HG03064 (cell line): ENCODE data around the gene ALKBH2.

Experiments used
- ATAC-seq: cut with Tn5 transposase; IDR thresholded peaks from one replicate; pipeline ENCODE4 v1.9.1; 2021; ENCODE audit warnings: low read depth; ENCODE audit not compliant: unreplicated experiment

Gene ALKBH2

GRCh38 chr12:109115404-109115757, 22.1 kb upstream of the ALKBH2 start:
- ATAC-seq = no peak

GRCh38 chr12:109114644-109115043, 21.4 kb upstream of the ALKBH2 start:
- no peak for ATAC-seq

- ATAC-seq = no peak
Measured at GRCh38 chr12:109113661-109114321, 20.5 kb upstream of the ALKBH2 start.

GRCh38 chr12:109112720-109113465, 19.6 kb upstream of the ALKBH2 start:
- no peak for ATAC-seq

- no peak for ATAC-seq
Measured at GRCh38 chr12:109110988-109111495, 17.8 kb upstream of the ALKBH2 start.

GRCh38 chr12:109109746-109110350, 16.6 kb upstream of the ALKBH2 start:
- ATAC-seq = no peak

- no peak for ATAC-seq
Measured at GRCh38 chr12:109105176-109105575, 11.9 kb upstream of the ALKBH2 start.

- no peak for ATAC-seq
Measured at GRCh38 chr12:109102491-109102890, 9.2 kb upstream of the ALKBH2 start.

- no peak for ATAC-seq
Measured at GRCh38 chr12:109100741-109101140, 7.5 kb upstream of the ALKBH2 start.

- ATAC-seq = no peak
Measured at GRCh38 chr12:109099431-109100020, 6.3 kb upstream of the ALKBH2 start.

GRCh38 chr12:109098651-109099050, 5.4 kb upstream of the ALKBH2 start:
- no peak for ATAC-seq

GRCh38 chr12:109098183-109098604, 4.9 kb upstream of the ALKBH2 start:
- ATAC-seq = peak; percentile 36

GRCh38 chr12:109097435-109098182, 4.3 kb upstream of the ALKBH2 start, which contains the start of gene UNG:
TSS of gene UNG (plus strand) at chr12:109097597. CDS start at chr12:109097680, 83 bp downstream.
- ATAC-seq = peak; percentile 82

GRCh38 chr12:109097140-109097434, 3.8 kb upstream of the ALKBH2 start:
- no peak for ATAC-seq

- ATAC-seq = no peak
Measured at GRCh38 chr12:109092497-109093021, 713 bp downstream of the ALKBH2 start.

GRCh38 chr12:109089683-109090082, 3.6 kb downstream of the ALKBH2 start:
- ATAC-seq = no peak

GRCh38 chr12:109088818-109089217, 4.5 kb downstream of the ALKBH2 start:
- ATAC-seq = no peak

- no peak for ATAC-seq
Measured at GRCh38 chr12:109087250-109087649, 6.0 kb downstream of the ALKBH2 start.

- no peak for ATAC-seq
Measured at GRCh38 chr12:109085590-109085989, 7.7 kb downstream of the ALKBH2 start.

GRCh38 chr12:109084425-109084824, 8.8 kb downstream of the ALKBH2 start:
- ATAC-seq = no peak
